GM19099 (cell line): ENCODE measurements around the gene TARBP2.

Experiments
- POLR2A ChIP-seq: IDR thresholded peaks from 3 replicates; pipeline ENCODE4 v1.6.1; 2011; ENCODE audit warnings: low read depth; ENCODE audit not compliant: insufficient read length; ENCODE audit errors: extremely low read depth

The TARBP2 gene, protein sequence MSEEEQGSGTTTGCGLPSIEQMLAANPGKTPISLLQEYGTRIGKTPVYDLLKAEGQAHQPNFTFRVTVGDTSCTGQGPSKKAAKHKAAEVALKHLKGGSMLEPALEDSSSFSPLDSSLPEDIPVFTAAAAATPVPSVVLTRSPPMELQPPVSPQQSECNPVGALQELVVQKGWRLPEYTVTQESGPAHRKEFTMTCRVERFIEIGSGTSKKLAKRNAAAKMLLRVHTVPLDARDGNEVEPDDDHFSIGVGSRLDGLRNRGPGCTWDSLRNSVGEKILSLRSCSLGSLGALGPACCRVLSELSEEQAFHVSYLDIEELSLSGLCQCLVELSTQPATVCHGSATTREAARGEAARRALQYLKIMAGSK

DNA sequence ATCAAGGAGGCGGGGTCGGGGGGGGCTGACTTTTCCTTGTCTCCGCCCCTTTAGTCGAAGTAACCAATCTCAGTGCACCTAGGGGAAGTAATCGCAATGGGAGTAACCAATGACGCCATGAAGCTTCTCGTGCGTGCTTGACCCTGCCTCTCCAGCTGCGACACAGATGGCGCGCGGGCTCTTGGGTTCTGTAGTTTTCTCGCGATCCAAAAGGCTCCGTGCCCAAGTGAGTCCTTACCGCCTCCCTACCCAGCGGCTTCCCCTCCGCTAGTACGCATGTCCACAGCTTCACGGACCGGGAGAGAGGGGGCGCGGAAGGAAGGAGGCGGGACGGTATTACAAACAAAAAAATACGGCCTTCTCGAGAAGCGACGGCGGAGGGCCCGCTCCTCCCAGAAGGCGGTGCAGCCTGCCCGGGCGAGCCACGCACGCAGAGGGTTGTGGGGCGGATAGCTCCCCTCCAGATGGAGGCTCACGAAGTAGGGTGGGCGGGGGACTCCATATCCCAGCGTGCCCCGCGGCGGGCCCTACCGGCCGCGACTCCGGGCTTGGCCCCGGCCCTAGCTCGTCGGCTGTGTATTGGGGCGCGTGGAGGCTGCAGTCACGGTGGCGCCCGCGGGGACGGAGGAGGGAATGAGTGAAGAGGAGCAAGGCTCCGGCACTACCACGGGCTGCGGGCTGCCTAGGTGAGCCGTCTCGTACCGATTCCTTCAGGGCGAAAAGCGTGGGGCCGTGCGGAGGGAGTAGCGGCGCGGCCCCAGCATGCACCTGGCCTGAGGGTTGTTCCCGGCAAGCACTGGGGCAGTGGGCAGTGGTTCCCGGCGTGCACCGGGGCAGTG lies at the start of gene TARBP2:
Gene TARBP2, plus strand, starts transcription at position 508 of the 839 bp plus-strand sequence. Its CDS starts 126 bp downstream, at position 634.
- peak; percentile 91 for TF ChIP-seq POLR2A

DNA sequence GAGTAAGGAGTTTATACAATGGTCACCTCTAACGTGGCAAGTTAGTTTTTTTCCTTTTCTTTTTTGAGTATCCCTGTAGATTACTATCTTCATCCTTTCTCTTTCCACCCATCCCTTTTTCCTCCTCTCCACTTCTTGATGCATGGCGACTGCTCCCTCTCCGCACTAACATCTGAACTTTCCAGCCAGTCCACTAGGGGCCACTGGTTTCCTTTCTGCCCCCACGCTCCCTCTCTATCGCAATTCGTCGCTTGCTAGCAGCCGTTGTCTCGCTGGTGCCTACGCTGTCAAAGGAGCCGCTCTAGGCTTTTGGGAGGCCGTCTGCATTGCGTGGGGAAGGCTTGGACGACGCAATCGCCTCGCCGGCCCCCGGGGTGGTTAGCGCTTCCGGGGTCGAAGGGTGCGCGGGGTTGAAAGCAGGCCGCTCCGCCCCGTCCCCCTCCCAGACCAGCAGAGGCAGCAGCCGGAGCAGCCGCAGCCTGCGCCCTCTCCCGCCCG lies 49.4 kb upstream of the TARBP2 start, which contains the start of gene PCBP2:
Gene PCBP2, plus strand, starts transcription at position 442 of the 498 bp plus-strand sequence. CDS start 2,699 bp downstream, outside the sequence.
- TF ChIP-seq POLR2A = peak; percentile 91

DNA sequence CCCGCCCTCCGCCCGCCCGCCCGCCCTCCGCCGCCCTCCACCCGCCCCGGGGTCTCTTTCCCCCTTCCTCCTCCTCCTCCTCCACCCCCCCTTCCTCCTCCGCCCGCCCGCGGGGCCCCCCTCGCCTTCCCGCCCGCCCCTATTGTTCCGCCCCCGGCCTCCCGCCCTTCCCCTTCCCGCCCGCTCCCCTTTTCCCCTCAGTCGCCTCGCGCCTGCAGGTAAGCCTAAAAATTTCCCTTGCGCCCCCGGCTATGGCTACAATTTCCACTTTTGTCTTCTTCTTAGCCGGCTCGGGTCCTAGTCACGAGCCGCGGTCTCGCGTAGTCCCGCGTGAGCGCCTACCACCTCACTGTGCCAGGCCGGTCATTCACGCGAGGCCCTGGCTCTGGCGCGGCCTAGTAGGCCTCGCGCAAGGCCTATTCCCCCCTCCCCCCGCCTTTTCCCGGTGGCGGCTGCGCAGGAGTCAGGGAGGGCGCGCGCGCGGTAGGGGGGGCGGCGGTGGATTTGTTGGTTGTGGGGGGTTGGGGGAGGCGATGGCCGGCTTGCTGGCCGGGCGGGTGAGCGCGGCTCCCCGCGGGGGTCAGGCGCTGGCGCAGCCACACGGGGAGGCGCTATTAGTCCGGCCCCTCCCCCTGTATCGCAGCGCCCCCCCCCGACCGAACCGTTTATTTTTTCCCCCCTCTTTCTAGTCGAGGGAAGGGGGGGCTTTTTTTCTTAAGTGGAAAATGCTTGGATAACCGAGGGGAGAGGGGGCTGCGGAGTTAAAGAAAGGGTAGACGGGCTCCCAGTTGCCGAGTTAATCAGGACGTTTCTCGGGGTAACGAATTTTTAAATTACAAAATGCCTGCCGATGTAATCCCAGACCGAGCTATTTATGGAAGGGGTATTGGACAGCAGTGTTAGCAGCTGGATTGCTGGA lies 48.7 kb upstream of the TARBP2 start:
- no peak for TF ChIP-seq POLR2A

DNA sequence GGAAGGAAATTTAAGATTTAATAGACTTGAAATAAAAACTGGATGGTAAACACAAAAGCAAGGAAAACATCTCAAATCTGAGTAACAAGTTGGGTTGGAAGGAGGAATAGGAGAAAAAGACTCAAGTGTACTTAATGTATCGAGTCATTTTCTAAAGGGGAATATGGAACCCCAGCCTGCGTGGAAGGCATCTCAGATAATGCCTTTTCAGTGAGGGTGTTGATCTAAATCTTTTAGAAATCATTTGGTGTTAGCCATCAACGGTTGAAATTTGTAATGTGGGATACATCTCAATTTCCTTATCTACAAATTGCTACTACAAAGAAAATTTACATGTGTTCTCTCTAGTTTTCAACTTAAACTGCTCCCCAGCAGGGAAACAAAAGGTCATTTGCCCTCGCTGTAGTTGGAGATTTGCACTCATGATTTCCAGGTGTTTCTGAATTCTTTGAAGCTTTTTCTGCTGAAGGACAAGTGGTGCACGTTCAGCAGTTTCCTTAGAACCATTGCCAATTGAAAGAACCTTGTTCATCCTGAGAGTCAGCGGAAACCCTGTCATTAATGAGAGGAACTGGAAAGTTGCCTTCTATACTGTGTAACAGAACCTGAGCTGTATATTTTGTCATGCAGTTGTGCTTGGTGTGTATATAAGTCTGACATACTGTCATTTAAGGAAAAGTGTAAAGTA lies 47.0 kb upstream of the TARBP2 start:
- TF ChIP-seq POLR2A = no peak

DNA sequence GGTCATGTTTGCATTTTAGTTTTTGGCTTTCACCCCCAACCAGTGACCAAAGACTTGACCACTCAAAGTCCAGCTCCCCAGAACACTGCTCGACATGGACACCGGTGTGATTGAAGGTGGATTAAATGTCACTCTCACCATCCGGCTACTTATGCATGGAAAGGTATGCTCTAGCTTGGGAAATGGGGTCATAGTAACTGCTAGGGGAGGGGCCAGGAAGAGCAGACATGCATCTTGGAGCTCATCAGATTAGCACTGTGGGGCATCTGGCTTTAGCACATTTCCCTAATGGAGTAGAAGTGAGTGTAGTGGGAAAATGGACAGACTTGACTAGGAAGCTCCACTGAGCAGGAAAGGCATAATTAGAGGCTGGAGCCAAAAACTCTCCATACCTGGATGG lies 46.4 kb upstream of the TARBP2 start:
- peak; percentile 14 for TF ChIP-seq POLR2A

DNA sequence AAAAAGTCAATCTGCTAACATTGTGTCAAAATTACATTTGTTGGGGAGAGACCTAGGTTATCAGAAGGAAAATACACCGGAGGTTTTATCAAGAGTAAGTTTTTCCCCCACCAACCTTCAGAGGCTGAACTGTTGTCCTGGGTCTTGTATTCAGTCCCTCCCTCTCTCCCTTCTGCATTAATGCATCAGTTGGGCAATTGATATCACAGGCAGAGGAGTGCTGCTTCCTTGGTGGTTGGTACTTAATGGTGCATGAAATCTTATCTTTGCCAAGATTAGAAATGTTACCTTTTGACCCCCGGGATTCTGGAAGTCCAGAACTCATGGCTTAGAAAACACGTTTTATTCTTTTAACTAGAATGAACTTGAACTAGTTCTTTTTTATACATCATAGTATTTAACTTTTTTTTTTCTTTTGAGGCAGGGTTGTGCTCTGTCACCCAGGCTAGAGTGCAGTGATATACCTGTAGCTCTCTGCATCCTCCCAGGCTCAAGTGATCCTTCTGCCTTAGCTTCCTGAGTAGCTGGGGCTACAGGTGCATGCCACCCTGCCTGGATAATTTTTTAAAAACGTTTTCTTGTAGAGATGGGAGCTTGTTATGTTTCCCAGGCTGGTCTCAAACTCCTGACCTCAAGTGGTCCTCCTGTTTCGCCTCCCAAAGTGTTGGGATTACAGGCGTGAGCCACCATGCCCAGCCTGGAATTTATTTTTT lies 44.3 kb upstream of the TARBP2 start:
- no peak for TF ChIP-seq POLR2A

DNA sequence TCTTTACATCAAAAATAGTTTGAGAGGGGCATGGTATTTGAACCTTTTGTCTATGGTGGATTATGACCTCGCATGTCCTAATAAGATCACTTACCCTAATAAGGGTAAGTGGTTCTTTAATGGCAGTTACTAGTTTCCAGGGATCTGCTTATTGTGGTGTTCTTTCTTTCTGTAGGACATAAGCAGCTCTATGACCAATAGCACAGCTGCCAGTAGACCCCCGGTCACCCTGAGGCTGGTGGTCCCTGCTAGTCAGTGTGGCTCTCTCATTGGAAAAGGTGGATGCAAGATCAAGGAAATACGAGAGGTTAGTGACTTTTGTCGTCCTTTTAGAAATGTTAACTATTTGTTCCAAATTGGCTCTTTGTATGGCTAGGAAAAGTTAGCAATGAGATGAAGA lies 42.0 kb upstream of the TARBP2 start:
- no peak for TF ChIP-seq POLR2A

DNA sequence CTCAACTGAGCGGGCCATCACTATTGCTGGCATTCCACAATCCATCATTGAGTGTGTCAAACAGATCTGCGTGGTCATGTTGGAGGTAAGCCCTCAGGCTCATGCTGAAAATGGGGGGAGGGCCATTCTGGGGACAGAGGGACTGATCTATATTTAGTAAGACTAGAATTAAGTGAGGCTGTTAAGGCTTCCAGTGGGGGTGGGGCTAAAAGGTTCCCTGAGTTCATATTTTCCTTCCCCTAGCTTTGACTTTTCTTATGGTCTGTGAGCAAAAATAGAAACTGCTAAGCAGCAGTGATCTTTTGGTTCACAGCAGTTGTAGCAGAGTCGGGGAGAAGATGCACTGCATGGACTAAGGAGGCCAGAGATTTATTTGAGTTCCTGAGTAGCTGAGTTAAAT lies 40.0 kb upstream of the TARBP2 start:
- TF ChIP-seq POLR2A = no peak

DNA sequence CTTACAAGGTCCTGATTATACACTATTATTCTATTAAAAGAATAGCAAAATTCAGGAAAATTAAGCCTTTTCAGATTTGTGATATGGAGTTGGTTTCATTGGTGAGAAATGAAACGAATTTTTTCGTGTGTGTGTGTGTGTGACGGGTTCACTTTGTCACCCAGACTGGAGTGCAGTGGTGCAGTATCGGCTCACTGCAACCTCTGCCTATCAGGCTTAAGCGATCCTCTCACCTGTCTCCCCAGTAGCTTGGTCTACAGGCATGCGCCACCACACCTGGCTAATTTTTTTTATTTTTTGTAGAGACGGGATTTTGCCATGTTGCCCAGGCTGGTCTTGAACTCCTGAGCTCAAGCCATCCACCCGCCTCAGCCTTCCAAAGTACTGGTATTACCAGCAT lies 39.5 kb upstream of the TARBP2 start:
- no peak for TF ChIP-seq POLR2A

DNA sequence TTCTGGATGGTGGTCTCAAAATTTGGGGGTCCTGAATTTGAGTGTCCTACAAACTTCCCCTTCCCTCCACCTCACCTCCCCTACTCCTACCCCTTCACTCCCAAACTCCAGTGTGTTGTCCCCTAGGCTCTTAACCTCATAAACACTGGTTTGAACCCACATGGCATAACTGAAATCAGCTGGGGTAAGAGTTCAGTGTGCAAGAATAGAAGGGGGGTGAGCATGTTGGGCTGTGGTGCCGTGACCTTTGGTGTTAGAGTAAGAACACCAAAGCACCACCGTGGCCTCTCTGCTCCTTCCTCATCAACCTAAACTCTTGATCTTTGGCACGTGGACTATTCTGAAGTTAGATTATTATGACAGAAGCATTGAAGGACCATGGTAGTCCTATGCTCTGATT lies 38.1 kb upstream of the TARBP2 start:
- no peak for TF ChIP-seq POLR2A

DNA sequence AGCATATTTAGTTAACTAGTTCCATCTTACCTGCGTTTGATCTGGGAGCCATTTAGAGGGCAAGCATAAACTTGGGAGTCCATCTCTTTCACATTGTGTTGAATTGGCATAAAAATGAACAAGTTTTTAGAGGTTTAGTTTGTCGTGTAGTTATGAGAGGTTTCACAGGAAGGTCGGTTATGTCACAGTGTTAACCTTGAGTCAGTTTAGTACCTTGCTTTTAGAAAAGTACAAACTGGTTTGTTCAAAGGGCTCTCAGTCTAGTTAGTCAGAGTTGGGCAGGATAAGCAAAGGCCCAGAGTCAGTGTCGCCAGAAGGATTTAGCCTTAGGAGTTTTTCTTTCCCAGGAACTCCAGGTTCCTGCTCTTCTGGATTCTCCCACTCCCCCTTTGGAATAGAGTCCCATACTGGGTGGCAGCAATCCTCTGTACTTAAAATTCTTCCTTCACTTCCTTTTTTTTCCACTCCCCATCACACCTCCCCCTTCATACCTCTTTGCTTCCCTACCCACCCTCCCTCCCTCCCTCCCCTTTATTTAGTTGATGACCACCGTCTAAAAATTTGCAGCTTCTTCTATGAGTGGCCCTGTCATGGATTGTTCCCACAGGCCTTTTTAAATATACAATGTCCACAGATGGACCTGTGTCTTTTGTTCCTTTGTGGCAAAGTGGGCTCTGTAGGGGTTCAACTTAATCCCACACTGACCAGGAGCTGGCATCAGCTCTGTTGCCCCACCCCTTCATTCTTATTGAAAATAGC lies 37.1 kb upstream of the TARBP2 start:
- TF ChIP-seq POLR2A = no peak

DNA sequence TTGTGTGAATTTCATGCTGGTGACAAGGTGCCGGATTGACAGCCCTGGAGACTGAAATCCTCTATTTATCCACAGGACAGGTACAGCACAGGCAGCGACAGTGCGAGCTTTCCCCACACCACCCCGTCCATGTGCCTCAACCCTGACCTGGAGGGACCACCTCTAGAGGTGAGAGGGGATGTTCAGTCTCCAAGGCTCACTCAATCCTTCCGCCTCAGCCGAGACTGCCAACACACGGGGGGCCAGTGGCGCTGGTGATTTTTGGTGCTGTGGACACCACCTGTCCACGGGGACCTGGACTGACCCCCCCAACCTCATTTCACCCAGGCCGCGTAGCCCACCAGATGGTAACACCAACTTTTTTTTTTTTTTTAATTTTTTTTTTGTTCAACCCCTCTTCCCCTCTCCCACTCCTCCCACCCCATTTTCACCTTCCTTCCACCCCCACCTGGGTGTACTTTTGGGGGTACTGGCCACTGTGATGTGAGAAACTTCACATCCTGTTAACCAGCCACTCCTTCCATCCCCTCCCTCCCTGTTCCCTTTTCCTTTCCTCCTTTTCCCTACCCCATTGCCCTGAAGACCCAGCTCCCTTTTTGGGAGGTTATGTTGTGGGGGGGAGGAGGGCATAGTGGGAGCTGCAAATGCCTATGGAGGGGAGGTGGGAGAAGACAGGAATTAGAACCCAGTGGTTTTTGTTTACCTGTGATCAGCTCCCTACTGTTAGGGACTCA lies 36.2 kb upstream of the TARBP2 start:
- no peak for TF ChIP-seq POLR2A

DNA sequence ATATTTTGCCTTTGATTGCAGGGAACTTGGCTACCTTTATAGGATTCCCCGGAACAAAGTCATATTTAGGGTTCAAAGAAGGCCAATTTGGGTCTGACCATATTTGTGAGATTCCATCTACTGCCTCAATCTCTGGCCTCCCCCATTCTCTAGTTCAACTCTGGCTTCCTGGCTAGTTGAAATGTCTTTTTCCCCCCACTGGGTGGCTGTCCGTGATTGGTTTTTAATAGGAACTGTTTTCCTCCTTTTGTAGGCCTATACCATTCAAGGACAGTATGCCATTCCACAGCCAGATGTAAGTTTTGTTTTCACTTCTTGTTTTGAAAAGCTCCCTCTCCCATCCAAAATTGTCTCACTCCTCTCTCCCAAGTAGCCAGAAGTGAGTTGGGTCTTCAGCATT lies 35.4 kb upstream of the TARBP2 start:
- no peak for TF ChIP-seq POLR2A

DNA sequence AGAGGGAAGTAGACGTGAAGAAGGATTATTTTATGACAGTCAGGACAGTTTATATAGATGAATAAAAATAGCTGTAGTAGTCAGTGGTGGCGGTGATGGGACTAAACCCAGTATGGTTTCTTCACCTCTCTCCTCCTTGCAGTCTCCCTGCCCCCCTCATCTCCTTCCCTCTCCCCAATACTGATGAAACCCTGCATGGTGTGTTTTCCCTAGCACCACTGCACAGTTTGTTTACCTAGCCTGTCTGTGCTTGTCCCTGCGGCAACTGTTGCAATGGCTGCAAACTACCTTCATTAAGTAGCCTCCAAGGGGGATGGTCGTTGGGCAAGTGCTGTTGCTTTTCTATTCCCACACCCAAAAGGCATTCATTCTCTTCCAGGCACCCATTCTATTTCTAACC lies 34.4 kb upstream of the TARBP2 start:
- TF ChIP-seq POLR2A = no peak
